GM11168 (cell line): ENCODE results near the gene GID8.

Source experiments
- in situ Hi-C: fragments of 300-500 bp; cut with MboI; formaldehyde crosslinking; loops from one replicate; pipeline ENCODE4 v1.12.0; 2022; ENCODE audit warnings: low sequenced_read_pairs; ENCODE audit not compliant: unreplicated experiment

GID8 gene

DNA sequence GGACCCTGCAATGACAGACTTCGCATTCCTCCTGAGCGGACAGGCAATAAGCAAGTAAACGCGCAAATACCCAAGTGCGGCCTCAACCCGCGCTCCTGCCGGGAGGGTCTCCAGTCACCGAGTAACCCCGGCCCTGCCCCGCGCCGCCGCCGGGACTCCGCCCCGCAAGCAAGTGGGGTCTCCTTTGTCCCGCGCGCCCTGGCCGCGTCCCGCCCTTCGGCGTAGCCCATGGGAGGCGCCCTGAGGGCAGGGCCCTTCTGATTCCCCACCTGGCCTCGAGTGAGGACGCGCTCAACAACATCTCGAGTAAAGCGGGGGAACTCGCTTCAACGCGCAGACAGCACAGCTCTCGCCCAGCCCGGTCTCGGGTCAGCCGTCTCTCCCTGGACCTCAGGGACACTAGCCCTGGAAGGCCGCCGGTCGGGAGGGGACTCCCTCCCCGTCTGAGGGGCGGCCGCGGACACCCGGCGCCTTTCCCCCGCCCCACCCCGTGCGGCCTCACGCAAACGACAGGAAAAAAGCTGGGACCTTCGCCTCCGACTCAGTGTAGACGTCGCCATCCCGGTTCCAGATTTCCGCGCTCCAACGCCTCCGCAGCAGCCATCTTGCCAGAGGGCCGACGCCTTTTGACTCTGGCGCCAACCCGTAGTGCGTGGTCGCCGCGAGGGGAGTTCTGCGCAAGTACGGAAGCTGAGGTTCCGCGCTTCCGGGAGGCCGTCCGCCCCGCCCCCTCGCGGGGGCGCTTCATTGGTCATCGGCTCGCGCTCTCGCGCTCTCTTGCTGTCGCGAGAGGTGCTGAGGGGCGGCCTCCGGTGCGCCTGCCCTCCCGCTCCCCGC lies 461 bp upstream of the GID8 start:
- in situ Hi-C loops, result no loop called here

DNA sequence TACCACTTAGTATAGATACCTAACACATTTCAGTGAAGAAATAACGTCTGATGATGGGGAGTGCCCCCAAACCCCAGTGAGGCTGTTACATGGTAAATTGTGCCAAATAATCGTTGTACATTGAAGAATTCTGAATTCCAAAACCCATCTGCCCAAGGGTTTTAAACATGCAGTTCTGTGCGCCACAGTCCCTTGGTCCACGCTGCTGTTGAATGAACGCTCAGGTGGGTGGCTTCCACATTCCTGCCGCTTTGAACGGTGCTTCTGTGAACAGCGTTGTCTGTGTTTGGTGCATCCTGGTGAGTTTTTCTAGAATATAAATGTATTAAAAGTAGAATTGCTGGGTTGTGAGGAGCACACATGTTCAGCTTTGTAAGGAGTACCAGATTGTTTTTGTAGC lies 2.9 kb downstream of the GID8 start:
- in situ Hi-C loops, result no loop called here

GRCh38 chr20:62941792-62942191 lies 3.8 kb downstream of the GID8 start:
- in situ Hi-C loops, result no loop called here

DNA sequence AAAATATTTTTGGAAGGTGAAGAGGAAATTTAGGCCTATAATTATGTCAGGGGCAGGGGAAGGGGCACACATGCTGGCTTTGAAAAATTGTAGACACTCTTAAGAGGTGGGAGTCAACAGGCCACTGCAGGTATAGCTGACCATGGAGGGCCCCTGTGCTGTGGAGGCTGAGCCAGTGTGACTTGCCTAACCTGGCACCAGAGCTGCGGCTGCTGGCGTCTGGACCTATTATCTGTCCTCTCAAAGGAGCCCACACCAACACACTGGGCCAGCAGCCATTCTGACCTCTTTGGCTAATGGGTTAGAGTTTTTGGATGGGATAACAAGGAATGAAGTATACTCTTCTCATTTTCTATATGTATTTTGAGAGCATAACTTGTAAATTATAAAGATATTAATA lies 4.5 kb downstream of the GID8 start:
- in situ Hi-C loops, result no loop called here

- in situ Hi-C loops, result no loop called here
These were observed 5.4 kb downstream of the GID8 start for GRCh38 chr20:62943396-62943795.

- in situ Hi-C loops, result no loop called here
These were observed 6.2 kb downstream of the GID8 start for GRCh38 chr20:62944184-62944583.

GRCh38 chr20:62944746-62945145 lies 6.8 kb downstream of the GID8 start:
- in situ Hi-C loops, result no loop called here

DNA sequence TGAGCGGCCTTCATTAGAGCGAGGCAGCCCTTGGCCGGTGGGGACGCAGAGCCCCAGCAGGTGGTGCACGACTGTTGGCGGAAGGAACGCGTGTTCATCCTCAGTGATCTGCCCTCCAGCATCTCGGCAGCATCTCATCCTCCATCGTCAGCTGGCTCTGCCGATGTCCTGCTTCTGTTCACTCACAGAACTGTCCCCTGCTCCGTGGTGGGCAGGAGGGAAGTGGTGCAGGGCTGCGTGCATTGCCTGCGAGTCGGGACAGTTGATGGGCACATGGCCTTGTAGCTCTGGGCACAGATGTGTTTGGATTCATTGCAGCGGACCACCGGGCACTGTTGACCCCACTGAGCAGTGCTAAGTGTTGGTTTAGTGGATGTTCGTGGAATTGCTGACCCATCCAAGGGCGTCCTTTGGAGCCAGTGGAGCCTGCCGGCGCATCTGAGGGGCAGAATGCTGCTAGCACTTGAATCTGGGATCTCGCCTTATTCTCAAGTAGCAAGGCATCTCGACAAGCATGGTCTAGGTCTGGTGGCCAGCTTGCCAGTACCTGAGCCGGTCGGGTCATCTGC lies 7.9 kb downstream of the GID8 start:
- in situ Hi-C loops, result no loop called here

DNA sequence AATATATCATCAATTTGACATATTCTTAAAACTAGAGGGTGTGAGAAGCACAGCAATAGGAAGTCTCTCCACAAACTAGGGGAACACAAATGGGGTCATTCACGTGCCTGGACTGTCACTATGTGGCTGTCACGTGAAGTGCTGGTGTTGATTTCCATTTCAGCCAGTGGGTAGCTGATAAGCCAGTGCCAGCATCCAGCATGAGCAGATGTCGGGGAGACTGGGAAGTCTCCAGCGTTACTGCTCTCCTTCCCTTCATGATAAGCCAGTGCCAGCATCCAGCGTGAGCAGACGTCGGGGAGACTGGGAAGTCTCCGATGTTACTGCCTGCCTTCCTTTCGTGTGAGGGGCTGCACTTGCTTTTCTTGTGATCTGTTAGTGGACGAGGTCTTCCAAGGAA lies 9.0 kb downstream of the GID8 start:
- in situ Hi-C loops, result no loop called here

DNA sequence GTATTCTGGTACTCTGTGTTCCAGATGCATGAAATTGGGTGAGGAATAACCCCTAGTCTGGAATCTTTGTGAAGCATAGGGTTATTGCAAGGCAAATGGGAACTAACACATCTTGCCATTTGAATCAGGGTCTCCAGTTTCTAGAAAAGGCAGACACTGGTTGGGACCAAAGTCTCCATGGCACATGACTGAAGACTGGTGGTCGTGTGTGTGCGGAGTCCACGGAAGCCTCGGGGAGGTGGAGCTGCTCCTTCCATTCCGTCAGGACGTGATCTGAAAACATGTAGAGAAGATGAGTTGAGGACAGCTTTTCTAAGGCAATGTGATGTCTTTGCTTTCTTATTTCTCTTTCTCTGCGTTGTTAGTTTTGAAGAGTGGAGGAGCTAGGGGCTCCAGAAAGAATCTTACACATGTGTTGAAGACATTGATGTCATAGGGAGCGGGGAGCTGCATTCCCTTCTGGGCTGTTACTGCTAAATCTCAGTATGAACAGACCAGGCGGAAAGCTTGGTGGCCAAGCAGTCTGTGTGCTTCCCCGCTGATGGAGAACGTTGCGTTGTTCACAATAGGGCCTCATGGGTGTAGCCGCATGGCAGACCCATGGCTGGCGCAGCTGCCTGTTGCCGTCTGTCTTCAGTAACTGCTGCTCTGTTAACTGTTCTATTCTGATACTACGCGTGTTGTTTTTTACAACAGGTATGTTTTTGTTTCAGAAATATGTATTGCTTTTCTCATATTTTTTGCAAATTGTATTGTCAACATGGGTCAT lies 9.8 kb downstream of the GID8 start:
- in situ Hi-C loops, result no loop called here

GRCh38 chr20:62949153-62949821 lies 11.3 kb downstream of the GID8 start:
- in situ Hi-C loops, result no loop called here

GRCh38 chr20:62949962-62950361 lies 12.0 kb downstream of the GID8 start:
- in situ Hi-C loops, result no loop called here

DNA sequence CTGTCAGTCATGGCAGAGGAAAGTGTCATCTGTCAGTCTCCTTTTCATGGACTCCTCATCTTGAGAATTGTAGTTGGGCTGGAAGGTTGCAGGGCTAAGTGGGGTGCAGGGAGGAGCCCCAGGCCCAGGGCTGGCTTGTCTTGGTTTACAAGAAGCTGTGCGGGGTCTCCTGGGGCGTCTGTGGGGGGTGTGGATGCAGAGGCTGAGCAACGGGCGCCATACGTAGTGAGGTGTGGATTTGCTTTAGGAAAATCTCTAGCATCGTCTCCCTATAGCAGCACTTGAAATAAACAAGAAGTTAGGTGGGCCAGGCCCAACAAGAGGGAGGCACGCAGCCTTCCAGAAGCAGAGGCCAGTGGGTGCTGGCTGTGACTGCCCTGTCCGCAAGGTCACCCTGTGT lies 12.8 kb downstream of the GID8 start:
- in situ Hi-C loops, result no loop called here

- in situ Hi-C loops, result no loop called here
These were observed 13.4 kb downstream of the GID8 start for GRCh38 chr20:62951143-62951895.

DNA sequence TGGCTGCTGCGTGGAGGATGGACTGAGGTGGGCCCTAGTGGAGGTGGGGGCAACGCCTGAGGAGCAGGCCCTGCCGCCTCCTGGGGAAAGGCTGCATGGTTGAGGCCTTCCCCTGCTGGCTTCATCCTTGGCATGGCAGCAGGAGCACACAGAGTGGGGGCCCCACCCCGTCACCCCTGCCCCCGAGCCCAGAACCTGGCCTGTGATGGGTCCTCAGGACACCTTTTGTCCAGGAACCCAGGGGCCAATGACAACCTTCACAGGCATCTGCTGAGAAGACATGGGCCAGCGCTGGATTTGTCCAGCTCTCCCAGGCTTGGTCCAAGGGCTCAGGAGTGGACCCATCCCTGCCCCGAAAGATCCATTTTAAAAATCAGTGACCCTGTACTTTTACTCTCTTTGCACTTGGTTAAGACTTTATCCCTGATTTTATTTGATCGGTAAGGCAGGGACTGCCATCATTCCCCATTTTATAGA lies 14.0 kb downstream of the GID8 start:
- in situ Hi-C loops, result no loop called here

- in situ Hi-C loops, result no loop called here
These were observed 14.5 kb downstream of the GID8 start, which contains the start of gene SLC17A9 for GRCh38 chr20:62952373-62952967. SLC17A9 (plus strand) TSS chr20:62952709; CDS start chr20:62952831, 122 bp downstream.

DNA sequence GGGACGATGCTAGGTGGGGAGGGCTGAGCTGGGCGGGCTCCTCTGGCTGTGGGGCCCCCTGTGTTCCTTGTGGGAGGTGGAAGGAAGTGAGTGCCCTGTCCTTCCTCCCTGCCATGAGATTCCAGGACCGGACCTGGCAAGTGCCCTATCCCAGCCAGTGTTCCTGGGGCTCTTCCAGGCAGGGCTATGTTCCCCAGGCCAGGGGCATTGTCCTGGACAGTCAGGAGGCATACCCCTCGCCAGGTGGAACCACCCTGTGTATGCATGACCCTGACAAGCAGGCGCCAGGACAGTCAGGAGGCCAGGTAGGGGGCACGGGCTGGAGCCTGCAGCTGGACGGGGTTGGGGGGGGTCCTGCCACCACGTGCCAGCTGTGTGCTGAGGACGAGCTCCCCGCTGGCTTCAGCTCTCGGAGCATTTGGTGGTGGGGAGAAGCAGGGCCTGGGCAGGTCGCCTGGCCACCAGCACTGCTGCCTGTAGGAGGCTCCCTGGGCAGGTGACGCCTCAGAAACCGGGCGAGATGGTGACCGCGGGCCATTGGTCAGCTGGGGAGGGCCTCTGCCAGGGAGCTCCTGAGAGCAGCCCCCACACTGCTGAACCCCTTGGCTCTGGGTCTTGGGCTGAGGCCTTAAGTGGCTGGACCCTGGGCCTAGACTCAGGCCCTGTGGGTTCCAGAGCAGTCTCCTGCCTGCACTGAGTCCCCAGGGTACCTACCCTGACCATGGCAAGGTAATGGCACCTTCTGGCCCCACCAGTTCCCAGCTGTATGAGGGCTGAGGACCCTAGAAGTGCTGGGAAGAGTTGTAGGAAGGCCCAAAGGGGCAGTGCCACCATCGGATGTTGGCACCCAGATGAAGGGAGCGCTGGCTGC lies 15.3 kb downstream of the GID8 start:
- in situ Hi-C loops, result no loop called here

- in situ Hi-C loops, result no loop called here
These were observed 16.1 kb downstream of the GID8 start for GRCh38 chr20:62953839-62954703.
